ENCODE results near the gene RANGRF. TPM values are rescaled to one million over a fixed set of nuclear protein-coding genes. Genes with fewer than 3 reads are reported as not detected.
A peak's percentile ranks its signal among the peaks of the same experiment; 100 is the strongest.

The RANGRF gene
- total and polyA plus RNA-seq, 9 of the 15 experiments (the other 6 are each of a cell fraction or from before 2014, with no cell fraction given) = 7.6 to 60.0 (median 16.0) TPM

DNA sequence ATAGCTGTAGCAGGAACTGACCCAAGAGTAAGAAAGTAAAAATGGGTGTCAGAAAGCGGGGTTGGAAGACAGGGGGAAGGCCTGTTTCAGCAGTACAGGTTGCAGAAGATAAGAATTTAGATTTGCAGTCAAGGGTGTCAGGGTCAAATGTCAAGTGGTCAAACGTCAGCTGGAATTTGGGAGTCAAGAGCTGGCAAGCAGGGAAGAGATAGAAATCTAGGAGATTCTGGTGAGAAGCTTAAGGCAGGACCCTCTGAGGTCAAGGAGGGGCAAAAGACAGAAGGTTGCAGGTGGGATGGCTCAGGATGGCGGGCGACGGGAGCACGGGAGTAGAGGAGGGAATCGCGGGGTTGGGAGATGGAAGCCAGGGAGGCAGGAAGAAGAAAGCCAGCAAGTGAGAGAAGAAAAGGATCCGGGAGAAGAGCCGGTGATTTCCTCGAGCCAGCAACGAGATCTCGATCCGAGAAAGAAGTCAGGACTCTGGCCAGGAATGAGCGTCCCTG lies 6.4 kb downstream of the RANGRF start:
- Histone ChIP-seq H3K79me2 (ENCODE audit: control insufficient read depth, insufficient read depth, low read length) (no peaks in the 10 kb centered on the region), H2AFZ (ENCODE audit: low read depth, low read length) (peak overlapping the region; percentile 95), H3K9ac (ENCODE audit: insufficient read depth in 1 of 2, low read depth in 2 of 2, low read length in 2 of 2) (peak overlapping the region; percentile 69 to 90), H3K9me1 (ENCODE audit: control insufficient read depth, insufficient read depth, low read length) (no peaks in the 10 kb centered on the region), H3K36me3 (ENCODE audit: control insufficient read depth, insufficient read depth, low read length) (no peaks in the 10 kb centered on the region), H3K27ac (ENCODE audit: extremely low read depth, low read depth, low read length) (peak overlapping the region; percentile 89), H3K27me3 (ENCODE audit: control insufficient read depth in 2 of 2, insufficient read depth in 2 of 2, low read length in 2 of 2) (no peaks in the 10 kb centered on the region), H3K4me1 (replicated peaks in 1 of 2; ENCODE audit: control insufficient read depth in 2 of 2, insufficient read depth in 2 of 2, low read length in 2 of 2) (peaks cover 8 to 26% of the 10 kb centered on the region in 2 experiments; a peak in 4 of 5 replicates), H4K20me1 (replicated peaks; ENCODE audit: control insufficient read depth, insufficient read depth, low read length) (no peaks in the 10 kb centered on the region), H3K9me3 (replicated peaks; ENCODE audit: control insufficient read depth, insufficient read depth, low read depth, low read length) (no peaks in the 10 kb centered on the region; the same call in 1 of the 2 replicates), H3K4me3 (peak overlapping the region; percentile 58), H3K4me2 (ENCODE audit: insufficient read depth, low read length) (peak overlapping the region; percentile 83)
- in situ Hi-C loops (cut with MboI) = no loop called here
- intact Hi-C loops (cut with micrococcal nuclease) = loop anchor here (2.0 kb wide), 1 partner anchor 46 kb away; the partner anchor contains the start of genes CTC1 and PFAS
- CTCF ChIA-PET (ENCODE audit: low intra/inter-chr PET ratio) = no interaction called here
- FAIRE-seq (no peak), ATAC-seq (peak; percentile 2; the same call in 1 of the 3 replicates), DNase-seq (ENCODE audit: extremely low read depth in 1 of 4, low spot score in 3 of 4) (no peak)
- BruUV-seq (replicated peaks) = TSS peak; percentile 80
- POLR2A ChIA-PET = interaction anchor here (0.7 to 2.0 kb wide), 14 partner anchors 10 to 122 kb away, joined by 3 to 9 read pairs (median 4); partner anchors contain the start of gene CTC1
- WGBS (ENCODE audit: insufficient coverage, low coverage, missing lambda C conversion rate) = 9% methylated on average over 9 of the region's 15 CpGs
- TF ChIP-seq ELF1 (tag; IDR thresholded peaks at IDR 0.05) (no peak), HEY1 (CRISPR knock-in tag; IDR thresholded peaks at IDR 0.05; ENCODE audit: borderline replicate concordance) (no peak), SMARCE1 (IDR thresholded peaks at IDR 0.05) (no peak), KLF1 (tag; IDR thresholded peaks at IDR 0.05) (no peak), FOXP1 (CRISPR knock-in tag; IDR thresholded peaks at IDR 0.05) (no peak), MCM3 (IDR thresholded peaks at IDR 0.05) (no peak), PTTG1 (tag; IDR thresholded peaks at IDR 0.05; ENCODE audit: low read depth) (no peak), TAF7 (tag; IDR thresholded peaks at IDR 0.05) (peak; percentile 50), DACH1 (IDR thresholded peaks at IDR 0.05; ENCODE audit: partially characterized antibody) (no peak), PHF20 (IDR thresholded peaks at IDR 0.05; ENCODE audit: partially characterized antibody) (no peak), CBX5 (IDR thresholded peaks at IDR 0.05; ENCODE audit: borderline replicate concordance, low read depth) (no peak), KAT8 (IDR thresholded peaks at IDR 0.05; ENCODE audit: low read depth) (no peak), HLTF (IDR thresholded peaks at IDR 0.05) (no peak), DIDO1 (tag; IDR thresholded peaks at IDR 0.05; ENCODE audit: low read depth) (no peak), NR2C1 (IDR thresholded peaks at IDR 0.05) (peak; percentile 71), NR2C1 (tag; IDR thresholded peaks at IDR 0.05) (peak; percentile 67), ZNF589 (CRISPR knock-in tag; IDR thresholded peaks at IDR 0.05; ENCODE audit: low read depth) (no peak)
- TF ChIP-seq, protein P1, sequence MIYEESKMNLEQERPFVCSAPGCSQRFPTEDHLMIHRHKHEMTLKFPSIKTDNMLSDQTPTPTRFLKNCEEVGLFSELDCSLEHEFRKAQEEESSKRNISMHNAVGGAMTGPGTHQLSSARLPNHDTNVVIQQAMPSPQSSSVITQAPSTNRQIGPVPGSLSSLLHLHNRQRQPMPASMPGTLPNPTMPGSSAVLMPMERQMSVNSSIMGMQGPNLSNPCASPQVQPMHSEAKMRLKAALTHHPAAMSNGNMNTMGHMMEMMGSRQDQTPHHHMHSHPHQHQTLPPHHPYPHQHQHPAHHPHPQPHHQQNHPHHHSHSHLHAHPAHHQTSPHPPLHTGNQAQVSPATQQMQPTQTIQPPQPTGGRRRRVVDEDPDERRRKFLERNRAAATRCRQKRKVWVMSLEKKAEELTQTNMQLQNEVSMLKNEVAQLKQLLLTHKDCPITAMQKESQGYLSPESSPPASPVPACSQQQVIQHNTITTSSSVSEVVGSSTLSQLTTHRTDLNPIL (CRISPR knock-in tag; IDR thresholded peaks at IDR 0.05) = no peak
- TF ChIP-seq, protein P2, sequence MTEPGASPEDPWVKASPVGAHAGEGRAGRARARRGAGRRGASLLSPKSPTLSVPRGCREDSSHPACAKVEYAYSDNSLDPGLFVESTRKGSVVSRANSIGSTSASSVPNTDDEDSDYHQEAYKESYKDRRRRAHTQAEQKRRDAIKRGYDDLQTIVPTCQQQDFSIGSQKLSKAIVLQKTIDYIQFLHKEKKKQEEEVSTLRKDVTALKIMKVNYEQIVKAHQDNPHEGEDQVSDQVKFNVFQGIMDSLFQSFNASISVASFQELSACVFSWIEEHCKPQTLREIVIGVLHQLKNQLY (CRISPR knock-in tag; conservative IDR thresholded peaks at IDR 0.05) = no peak
- TF ChIP-seq, protein P3, sequence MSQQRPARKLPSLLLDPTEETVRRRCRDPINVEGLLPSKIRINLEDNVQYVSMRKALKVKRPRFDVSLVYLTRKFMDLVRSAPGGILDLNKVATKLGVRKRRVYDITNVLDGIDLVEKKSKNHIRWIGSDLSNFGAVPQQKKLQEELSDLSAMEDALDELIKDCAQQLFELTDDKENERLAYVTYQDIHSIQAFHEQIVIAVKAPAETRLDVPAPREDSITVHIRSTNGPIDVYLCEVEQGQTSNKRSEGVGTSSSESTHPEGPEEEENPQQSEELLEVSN (IDR thresholded peaks at IDR 0.05; ENCODE audit: borderline replicate concordance in 1 of 2, extremely low read depth in 1 of 2, insufficient read depth in 1 of 2, insufficient read length in 1 of 2, low read depth in 1 of 2, low read length in 1 of 2, poor library complexity in 1 of 2, severe bottlenecking in 1 of 2) = no peak
- TF ChIP-seq, protein P4, sequence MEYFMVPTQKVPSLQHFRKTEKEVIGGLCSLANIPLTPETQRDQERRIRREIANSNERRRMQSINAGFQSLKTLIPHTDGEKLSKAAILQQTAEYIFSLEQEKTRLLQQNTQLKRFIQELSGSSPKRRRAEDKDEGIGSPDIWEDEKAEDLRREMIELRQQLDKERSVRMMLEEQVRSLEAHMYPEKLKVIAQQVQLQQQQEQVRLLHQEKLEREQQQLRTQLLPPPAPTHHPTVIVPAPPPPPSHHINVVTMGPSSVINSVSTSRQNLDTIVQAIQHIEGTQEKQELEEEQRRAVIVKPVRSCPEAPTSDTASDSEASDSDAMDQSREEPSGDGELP (CRISPR knock-in tag; IDR thresholded peaks at IDR 0.05; ENCODE audit: borderline replicate concordance) = no peak

Data from K562 (cell line).